HG02610 (cell line): ENCODE data around the gene DNMT3B.

Source experiments
- ATAC-seq: cut with Tn5 transposase; IDR thresholded peaks from one replicate; pipeline ENCODE4 v1.9.1; 2021; ENCODE audit warnings: mild to moderate bottlenecking, moderate library complexity; ENCODE audit not compliant: unreplicated experiment

The DNMT3B gene

DNA sequence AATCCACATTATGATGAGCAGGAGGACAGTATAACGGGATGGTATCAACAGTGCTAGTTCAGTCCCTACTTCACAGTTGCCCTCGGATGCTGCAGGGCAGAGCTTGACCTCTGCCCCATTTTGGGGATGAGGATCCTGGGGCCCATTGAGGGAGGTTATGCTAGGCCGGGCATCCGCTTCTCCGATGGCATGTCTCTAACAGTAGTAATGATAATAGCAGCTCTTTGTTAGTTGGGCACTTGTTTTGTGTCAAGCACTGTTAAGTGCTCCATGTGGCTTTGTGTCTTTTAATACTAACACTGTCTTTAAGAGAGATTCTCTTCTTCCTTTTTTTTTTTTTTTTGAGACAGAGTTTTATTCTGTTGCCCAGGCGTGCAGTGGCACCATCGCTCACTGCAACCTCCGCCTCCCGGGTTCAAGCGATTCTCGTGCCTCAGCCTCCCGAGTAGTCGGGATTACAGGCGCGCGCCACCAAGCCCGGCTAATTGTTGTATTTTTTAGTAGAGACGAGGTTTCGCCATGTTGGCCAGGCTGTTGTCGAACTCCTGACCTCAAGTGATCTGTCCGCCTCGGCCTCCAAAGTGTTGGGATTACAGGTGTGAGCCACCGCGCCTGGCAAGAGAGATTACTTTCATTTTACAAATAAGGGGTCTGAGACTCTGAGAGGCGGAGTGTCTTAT is 58.7 kb downstream of the DNMT3B start:
- ATAC-seq = no peak

DNA sequence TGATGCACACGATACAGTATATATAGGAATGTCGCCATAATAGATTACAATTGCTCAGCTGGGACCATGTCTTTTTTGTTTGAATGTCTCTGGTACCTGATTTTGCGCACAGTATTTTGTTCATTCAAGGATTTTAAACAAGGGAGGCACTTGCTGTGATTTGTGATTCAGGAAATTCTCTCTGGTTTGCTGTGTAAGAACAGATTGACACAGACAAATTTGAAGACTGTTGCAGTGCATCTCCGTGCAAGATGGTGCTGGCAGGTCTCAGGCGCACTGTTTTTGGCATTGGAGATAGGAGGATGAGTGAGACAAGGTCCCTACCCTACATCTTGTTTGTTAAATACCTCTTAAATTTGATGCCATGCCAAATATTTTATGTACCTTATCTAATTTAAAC is 60.0 kb downstream of the DNMT3B start:
- ATAC-seq = no peak

DNA sequence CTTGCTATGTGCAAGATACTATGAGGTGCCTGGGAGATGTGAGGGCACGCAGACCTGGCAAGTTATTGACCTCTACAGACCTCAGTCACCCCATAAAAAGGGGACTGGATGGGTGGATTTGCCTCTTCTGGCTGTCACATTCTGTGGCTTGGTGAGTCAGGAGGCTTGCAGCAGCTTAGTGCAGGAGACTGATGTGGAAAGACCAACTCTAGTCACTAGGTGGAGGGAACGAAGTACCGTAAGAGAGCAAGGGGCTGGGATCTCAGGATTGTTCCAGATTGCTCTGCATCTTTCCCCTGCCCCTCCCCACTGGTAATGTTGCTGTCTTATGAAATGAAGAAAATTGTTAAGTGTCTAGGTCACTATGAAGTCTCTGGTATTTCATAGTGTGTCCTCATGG is 60.9 kb downstream of the DNMT3B start:
- no peak for ATAC-seq

DNA sequence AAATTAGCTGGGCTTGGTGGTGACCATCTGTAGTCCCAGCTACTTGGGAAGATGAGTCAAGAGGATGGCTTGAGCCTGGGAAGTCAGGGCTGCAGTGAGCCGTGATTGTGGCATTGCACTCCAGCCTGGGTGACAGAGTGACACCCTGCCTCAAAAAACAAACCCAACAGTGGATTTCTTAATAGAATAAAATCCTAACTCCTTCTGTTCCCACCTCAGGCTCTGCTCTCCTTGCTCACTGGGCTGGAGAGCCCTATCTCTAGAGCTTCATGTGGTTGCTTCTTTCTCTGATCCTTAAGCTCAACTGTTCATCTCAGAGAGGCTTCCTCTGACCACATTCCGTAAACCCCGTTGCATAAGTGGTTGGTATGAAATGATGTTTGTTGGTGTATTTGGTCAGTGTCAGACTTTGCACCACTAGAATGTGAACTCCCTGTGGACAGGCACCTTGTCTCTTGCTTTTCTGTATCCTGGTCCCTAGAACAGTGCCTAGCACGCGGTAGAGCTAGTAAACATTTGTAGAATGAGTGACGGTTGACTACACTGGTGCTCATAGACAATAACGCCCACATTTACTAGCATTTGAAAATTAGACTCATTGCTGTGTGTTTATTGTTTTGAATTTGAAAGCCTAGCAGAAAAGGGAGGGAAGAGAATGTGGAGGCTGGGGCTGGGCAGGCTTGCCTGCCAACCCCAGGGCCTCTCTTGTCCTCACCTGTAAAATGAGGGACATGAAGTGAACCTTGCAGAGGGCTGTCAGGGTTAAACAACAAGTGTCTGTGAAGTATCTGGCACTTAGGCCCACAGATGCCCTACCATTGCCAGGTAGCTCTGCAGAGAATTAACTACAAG is 61.8 kb downstream of the DNMT3B start:
- ATAC-seq = no peak

DNA sequence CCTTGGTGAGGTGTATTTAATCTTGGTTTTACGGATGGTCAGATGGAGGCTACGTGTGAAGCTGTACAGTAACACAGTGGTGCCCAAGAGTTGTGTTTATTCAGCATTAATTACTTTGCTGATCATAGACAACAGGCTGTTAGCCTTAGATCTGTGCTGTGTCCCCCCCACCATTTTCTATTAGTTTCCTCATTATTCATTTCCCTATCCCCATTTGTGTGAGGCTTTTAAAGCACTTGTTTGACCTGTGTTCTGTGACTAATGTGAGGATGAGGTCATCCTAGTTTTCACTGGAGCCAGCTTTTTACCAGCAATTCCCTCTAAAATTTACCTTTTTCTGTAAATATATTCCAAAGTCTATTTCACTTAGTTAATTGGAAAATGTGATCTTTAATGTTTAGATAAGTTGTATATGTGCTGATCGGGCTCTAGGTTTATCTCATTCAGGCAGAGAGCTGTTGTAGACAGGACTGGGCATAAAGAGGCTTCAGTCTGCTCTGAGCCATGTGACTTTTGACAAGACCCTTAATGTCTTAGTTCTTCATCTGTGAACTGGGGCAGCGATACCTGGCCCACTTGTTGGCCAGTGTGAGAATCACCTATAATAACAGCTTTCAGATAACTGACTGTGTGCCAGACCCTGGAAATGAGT is 66.0 kb downstream of the DNMT3B start:
- ATAC-seq = no peak

DNA sequence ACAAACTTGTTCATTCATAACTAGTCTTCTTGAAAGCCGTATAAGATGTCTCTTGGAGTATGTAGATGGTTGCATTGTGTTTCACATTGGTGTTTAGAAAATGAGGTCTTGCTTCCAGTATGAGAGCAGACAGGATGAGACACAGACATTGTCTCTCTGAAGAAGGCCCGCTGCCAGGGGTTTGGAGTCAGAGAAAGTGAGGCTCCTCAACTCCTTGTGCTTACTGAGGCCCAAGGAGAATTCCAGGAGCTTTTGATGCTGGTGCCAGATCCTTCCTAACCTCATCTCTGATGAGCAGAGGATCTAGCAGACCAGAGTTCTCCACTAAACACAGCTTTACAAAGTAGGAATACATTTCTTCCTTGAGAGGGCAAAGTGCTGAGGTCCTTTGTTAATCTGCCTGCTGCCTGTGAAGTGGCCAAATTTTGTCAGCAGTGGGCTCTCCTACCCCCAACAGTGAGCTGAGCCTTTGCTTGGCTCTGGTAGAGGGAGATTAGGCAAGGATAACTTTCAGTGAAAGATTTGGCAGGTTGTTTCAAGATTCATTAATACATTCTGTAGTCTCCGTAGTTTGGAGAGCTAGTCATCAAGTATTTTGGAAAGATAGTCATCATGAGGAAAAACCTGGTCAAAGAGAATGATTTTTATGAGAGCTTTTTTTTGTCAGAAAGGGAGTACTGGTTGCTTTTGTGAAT is 67.3 kb downstream of the DNMT3B start:
- ATAC-seq = no peak

DNA sequence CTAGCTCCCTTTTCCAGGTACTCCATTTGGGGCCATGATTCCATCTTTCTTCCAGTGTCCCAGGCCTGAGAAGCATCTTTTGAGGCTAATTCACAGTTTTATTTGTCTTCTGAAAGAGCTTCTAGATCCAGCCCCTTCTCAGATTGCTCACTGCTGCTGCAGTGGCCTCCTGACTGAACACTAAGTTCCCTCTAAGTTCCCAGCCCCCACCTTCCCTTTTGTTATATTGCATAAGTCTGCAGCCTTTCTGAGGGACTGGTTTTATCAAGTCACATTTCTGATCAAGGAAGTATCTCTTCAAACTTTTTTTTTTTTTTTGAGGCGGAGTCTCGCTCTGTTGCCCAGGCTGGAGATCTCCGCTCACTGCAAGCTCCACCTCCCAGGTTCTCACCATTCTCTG is 68.3 kb downstream of the DNMT3B start:
- no peak for ATAC-seq

DNA sequence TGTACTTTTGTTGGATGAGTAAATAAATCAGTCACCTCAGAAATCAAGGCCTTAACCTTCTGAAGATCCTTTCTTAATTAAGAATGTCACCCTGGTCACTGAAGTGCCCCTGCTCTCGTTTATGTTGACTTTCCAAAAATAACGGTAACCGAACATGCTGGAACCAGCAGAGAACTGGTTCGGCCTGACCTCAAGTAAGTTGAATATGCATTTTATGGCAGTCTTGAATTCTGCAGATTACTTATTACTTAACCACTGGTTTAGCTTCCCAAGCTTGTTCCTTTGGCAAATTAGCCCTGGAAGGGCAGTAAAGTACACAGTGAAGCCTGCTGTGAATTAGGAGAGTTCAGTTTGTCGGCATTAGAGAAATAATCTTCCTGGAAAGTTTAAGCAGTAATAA is 69.8 kb downstream of the DNMT3B start:
- ATAC-seq = no peak

DNA sequence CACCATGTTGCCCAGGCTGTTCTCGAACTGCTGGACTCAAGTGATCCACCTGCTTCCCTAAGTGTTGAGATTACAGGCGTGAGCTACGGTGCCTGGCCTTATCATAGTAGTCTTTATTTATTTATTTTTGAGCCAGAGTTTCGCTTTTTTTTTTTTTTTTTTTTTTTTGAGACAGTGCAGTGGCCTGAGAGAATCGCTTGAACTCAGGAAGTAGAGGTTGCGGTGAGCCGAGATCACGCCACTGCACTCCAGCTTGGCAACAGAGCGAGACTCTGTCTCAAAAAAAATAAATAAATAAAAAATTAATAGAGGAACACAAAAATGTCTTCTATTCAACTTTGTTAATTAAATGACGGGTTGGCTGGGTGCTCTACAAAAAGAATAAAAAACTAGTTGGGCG is 70.5 kb downstream of the DNMT3B start:
- no peak for ATAC-seq

DNA sequence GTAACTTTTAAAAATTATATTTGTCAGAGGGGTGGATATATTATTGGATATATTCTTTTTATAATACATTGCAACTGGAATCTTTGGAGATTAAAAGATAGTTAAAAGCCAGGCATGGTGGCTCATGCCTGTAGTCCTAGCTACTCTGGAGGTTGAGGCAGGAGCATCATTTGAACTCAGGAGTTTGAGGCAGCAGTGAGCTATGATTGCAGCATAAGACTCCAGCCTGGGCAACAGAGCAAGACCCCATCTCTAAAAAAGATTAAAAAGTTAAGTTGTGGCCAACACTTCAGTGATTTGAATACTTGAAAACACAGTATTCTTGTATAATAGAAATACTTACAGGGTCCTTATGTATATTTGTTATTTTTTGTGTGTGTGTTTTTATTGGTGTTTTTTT is 72.8 kb downstream of the DNMT3B start:
- no peak for ATAC-seq

DNA sequence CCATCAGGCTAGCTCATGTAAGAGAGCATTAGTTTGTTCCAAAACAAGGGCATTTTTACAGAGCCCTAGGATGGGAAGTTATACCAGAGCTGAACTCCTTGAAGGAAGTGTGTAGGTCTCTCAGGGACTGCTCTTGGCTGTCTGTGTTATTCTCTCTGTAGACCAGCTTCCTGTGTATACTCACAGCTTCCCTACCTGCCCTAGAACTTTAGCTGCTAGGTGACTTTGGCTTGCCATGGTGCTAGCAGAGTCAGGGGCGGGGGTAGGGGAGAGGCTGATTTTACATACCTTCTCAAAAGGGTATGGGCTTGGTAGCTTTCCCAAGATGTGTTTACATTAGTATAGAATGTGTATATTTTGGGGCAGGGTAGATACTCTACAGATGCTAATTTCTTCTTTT is 75.0 kb downstream of the DNMT3B start:
- ATAC-seq = no peak

DNA sequence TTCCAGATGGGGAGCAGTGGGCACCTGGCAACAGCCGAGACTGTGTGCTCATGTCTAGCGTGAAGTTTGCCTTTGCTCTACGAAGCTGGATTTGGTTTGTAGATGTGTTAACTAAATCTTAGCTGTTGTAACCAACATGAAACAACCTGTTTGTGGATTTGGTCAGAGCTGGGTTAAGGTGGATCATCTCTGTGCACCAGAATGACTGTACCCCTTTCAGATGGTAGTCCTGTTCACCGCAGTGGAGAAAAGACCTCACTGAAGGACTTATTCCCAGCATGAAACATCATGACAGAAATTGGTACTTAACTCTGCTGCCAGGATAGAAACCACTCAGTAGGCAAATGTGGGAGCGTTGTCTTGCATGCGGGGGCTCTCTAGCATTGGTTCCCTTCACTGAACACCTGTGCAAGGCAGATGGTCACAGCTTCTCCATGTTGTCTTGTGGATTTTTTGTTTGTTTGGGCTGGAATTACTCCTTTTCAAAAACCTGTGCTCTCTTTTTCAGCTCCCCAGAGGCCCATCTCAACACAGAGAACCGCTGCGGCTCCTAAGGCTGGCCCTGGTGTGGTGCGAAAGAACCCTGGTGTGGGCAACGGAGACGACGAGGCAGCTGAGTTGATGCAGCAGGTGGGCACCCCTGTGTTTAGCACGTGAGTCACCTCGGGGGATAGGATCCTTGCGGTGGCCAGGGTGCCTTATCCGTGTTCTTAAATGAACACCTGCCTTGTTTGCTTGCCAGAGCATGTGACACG is 77.2 kb downstream of the DNMT3B start:
- ATAC-seq = no peak

DNA sequence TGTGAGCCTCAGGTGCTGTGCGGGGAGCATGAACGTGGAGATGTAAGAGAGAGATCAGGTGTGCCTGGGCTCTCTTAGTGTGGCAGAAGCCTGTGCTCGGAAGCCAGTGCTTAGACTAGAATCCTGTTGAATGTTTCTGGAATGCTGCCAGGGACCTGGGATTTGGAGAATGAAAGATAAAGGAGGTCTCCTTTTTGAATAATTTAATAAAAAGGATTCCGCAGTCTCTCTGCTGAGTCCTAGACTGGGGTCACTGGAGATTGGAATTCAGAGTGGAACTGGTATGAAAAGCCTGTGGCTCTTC is 77.7 kb downstream of the DNMT3B start:
- ATAC-seq = no peak

DNA sequence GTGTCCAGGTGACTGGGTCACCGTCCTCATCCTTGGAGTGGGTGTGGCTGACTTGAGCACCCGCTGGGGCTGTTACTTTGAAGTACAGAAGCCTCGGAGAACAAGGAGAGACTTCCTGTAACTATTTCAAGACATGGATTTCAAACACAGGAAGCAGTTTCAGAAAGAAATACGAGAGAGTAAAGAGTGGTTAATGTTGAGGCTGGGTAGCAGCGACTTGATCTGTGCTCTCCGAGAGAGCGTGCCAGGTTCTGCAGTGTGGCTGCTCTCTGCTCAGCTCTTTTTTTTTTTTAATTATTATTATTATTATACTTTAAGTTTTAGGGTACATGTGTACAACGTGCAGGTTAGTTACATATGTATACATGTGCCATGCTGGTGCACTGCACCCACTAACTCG is 79.0 kb downstream of the DNMT3B start:
- ATAC-seq = no peak

DNA sequence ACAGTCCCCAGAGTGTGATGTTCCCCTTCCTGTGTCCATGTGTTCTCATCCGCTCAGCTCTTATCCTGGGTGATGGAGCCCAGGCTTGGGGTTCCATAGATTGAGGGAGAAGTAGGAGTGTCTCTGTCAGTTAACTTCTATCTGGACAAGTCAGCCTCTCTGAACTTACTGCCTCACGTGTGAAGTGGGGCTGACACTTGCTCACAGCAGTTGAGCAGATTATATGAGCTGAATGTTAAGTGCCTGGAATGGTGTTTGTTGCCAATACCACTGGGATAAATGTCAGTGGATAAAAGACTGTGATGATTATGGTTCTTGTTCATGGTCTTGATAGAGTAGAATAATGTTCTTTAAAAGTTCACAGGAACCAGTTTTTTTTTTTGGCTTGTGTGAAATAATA is 79.4 kb downstream of the DNMT3B start:
- ATAC-seq = no peak

DNA sequence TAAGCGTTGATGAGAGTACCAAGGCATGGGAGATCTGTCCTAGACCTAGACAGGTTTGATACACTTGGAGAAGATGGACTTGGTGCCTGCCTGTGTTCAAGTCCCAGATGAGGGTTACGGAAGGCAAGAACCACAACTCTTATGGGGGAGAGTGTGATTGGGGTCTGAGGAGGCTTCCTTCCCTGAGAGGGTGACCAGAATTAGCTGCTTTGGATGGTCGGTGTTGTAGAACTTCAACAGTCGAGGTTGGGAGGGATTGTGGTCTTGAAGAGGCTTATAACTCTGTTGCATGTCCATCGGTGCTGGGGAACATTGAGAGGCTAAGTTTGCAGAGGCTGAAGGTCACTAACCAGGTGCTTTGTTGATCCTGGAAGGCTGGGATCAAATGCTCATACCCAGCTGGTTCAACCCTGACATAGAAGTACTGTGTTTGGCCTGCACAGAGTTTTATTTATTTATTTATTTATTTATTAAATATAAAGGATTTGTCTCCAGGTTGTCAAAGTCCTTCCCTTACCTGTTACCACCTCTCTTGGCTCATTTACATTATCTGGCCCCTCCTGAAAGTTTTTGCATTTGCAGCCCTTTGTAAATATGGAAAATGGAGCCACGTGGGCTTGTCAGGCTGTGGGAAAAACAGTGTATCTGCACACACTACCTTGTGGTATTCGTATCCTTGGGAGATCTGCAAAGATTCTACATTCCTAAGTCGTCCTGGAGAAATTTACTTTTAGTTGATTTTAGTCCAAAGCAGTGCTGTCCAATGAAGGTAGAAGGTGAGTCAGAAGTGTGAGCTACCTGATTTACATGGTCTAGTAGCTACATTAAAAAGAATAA is 80.7 kb downstream of the DNMT3B start:
- no peak for ATAC-seq

DNA sequence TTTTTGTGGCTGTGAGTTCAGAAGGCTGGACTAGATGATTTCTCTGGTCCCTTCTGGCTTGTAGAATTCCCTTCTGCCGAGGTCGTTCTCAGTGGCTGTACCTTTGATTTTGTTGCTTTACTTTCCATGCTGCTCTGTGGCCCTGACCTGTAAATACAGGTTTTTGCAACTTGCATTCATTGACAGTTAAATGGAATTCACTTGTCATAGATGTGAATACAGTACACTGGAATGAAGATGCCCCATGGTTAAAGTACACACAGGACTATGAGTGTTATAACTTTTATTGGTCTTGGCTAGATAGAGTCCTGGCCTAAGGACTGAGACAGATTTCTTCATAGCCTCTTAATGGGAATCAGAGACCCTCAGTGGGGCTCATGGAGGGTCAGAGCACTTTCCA is 83.6 kb downstream of the DNMT3B start:
- ATAC-seq = no peak

DNA sequence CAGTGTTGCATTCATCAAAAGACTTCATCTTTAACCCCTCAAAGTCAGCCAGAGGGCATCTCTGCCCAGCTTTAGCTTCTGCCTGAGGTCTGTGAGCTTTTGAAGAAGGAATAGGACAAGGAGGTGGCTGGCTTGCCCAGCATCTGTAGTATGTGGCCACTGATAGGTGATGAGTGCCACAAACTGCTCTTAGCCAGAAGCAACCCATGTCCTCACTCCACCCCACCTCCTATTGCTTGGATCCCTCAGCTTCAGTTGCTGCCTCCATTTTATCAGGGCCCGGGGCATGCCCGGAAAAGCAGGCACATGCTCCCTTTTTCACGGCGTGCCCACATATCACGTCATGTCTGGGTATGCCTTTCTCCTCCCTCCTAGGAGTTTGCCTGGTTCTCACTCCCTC is 84.7 kb downstream of the DNMT3B start:
- no peak for ATAC-seq

DNA sequence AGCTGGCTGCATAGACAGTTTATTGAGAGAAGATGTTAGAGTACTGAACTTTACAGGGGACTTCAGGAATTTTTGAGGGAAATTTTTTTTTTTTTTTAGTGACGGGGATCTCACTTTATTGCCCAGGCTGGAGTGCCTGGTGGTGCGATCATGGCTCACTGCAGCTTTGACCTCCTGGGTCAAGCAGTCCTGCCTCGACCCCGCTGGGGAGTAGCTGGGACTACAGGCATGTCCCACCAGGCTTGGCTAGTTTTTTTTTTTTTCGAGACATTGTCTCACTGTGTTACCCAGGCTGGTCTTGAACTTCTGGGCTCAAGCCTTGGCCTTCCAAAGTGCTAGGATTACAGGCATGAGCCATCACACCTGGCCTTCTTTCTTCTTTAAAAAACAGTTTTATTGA is 85.8 kb downstream of the DNMT3B start:
- ATAC-seq = no peak

DNA sequence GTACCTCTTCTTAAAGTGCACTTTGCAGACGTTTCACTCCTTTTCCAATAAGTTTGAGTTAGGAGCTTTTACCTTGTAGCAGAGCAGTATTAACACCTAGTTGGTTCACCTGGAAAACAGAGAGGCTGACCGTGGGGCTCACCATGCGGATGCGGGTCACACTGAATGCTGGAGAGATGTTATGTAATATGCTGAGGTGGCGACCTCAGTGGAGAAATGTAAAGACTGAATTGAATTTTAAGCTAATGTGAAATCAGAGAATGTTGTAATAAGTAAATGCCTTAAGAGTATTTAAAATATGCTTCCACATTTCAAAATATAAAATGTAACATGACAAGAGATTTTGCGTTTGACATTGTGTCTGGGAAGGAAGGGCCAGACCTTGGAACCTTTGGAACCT is 86.7 kb downstream of the DNMT3B start:
- no peak for ATAC-seq
